Spinal cord (tissue), 10 donors: ENCODE data around the gene CD300C. TPM values are rescaled to one million over a fixed set of nuclear protein-coding genes. Genes with fewer than 3 reads are reported as not detected.

Experiments
- DNase-seq, 6 donors: peaks; one replicate each; pipeline versions ENCODE4 v3.0.0 to v3.0.0-alpha.2; 2013 to 2015; ENCODE audit warnings: low spot score in 6 of 6, low read depth in 4 of 6
- H3K27ac ChIP-seq: one replicate; pipeline ENCODE4 v1.5.1; 2013; ENCODE audit warnings: low read depth, low read length, control low read depth
- H3K27me3 ChIP-seq: one replicate; pipeline ENCODE4 v1.6.1; 2013; ENCODE audit warnings: low read length; ENCODE audit not compliant: control insufficient read depth, insufficient read depth
- H3K36me3 ChIP-seq: one replicate; pipeline ENCODE4 v1.6.1; 2013; ENCODE audit warnings: low read length; ENCODE audit not compliant: control insufficient read depth, insufficient read depth
- H3K4me1 ChIP-seq: one replicate; pipeline ENCODE4 v1.6.1; 2013; ENCODE audit warnings: low read length; ENCODE audit not compliant: control insufficient read depth, insufficient read depth
- H3K4me3 ChIP-seq: one replicate; pipeline ENCODE4 v1.5.1; 2013; ENCODE audit warnings: low read depth, low read length, control low read depth
- H3K9me3 ChIP-seq: one replicate; pipeline ENCODE4 v1.6.1; 2013; ENCODE audit warnings: low read length; ENCODE audit not compliant: control insufficient read depth, insufficient read depth
- WGBS: methylation state at CpG from one replicate; pipeline ENCODE4 v1.1.5; 2013; ENCODE audit warnings: missing lambda C conversion rate; ENCODE audit not compliant: insufficient coverage; 5-methylcytosine and 5-hydroxymethylcytosine counted together
- polyA plus RNA-seq, 2 donors: library from polyadenylated mRNA; unstranded; fragments of 120-200 nt; gene quantifications; one replicate each; pipeline ENCODE4 v1.2.1, GENCODE V29; 2013; ENCODE audit not compliant: insufficient read length in 2 of 2
- total RNA-seq, 2 donors: library from RNA; depleted of rRNA in 1 of 2; stranded (reverse); fragments of 120-200 nt in 1 of 2; fragments of >200 nt in 1 of 2; gene quantifications; one replicate each; pipeline versions ENCODE4 v1.2.3 to v1.2.4, GENCODE V29; 2013 to 2014
- donor health status: healthy.

The CD300C gene
- total and polyA plus RNA-seq, 4 donors, result 0.55 to 1.1 (median 0.85) TPM

DNA sequence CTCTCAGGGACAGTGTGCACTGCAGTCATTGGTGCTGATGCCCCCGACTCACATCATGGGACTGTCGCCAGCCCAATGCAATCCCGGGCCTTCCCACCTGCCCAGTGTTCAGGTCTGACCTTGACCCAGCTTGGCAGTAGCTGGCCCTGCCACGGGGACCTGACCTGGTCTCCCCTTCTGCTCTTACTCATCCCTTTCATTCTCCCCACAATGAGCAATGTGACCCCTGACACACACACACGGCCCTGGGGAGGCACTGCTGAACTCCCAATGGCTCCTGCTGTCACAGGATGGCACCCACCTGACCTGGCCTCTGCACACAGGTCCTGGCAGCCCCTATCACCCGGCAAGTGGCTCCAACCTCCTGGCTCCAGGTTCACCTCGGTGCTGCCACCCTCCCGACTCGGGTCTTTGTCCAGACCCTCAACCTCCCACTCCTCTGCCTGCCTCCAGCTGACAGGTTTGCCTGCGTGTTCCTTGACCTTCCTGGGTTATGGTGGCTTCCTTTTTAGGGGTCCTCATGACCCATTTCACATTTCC lies 6.6 kb downstream of the CD300C start:
- no peaks in the 10 kb centered on the region for H3K36me3 ChIP-seq
- H3K4me3 ChIP-seq, result no peak overlapping the region
- DNase-seq, result no peak
- no peaks in the 10 kb centered on the region for H3K4me1 ChIP-seq
- WGBS, result 74% methylated on average over 9 of the region's 10 CpGs
- H3K9me3 ChIP-seq, result no peaks in the 10 kb centered on the region
- H3K27ac ChIP-seq, result no peak overlapping the region
- no peaks in the 10 kb centered on the region for H3K27me3 ChIP-seq

DNA sequence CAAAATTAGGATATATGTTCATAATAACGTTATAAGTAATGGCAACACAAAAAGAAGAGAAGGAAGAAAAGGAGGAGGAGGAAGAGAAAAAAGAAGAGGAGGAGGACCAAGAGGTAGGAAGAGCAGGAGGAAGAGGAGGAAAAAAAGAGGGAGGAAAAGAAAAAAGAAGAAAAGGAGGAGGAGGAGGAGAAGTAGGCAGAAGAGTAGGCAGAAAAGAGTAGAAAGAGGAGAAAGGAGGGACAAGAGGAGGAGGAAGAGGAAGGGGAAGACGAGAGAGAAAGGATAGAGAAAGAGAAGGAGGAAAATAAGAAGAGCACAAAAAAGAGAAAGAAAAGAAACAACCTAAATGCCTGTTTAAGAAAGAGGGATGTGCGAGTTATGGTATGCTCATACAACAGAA lies 9.0 kb downstream of the CD300C start:
- H3K27ac ChIP-seq, result no peak overlapping the region
- WGBS, result 83% methylated on average over 2 of the region's 3 CpGs
- H3K27me3 ChIP-seq, result no peaks in the 10 kb centered on the region
- no peak overlapping the region for H3K4me3 ChIP-seq
- DNase-seq, result no peak
- H3K36me3 ChIP-seq, result no peaks in the 10 kb centered on the region
- no peaks in the 10 kb centered on the region for H3K9me3 ChIP-seq
- H3K4me1 ChIP-seq, result peaks cover 3% of the 10 kb centered on the region

GRCh38 chr17:74532115-74532514 lies 13.8 kb downstream of the CD300C start:
- peak in 1 of 6 donors; percentile 21 for DNase-seq
- Histone ChIP-seq H3K9me3 (no peaks in the 10 kb centered on the region), H3K27ac (no peak overlapping the region), H3K4me3 (no peak overlapping the region), H3K36me3 (no peaks in the 10 kb centered on the region), H3K27me3 (no peaks in the 10 kb centered on the region), H3K4me1 (peaks cover 3% of the 10 kb centered on the region)
- 67% methylated on average over 4 of the region's 10 CpGs for WGBS

DNA sequence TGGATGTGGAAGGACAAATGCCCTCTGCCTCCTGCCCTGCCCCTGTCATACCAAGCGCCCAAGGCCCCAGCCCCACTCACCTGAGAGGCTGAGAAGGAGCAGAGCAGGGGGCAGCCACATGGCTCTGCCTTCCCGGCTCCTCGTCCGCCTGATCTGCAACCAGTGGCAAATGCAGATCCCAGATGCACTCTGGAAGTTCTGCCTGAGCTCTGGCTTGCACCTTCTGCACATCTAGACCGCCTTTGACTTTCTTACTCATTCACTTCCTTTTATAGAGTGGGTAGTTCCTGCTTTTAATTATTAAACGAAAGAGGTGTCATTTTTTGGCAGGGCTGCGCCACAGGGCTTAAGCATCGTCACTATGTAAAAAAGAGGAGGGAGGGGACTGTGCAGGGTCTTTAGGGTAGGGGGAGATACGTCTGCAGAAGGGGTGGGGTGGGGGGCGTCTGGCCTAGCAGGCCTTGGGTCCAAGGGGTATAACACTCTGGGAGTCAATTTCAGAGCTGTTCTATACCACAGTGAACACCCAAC lies 14.6 kb downstream of the CD300C start, which contains the start of gene CD300LB:
Gene CD300LB, minus strand, starts transcription at position 245 of the 531 bp plus-strand sequence. Its CDS starts 125 bp downstream, at position 120.
- no peak within 1 kb of the TSS for H3K27ac ChIP-seq
- WGBS, result 84% methylated on average over 4 of the region's 10 CpGs
- DNase-seq, result no peak
- no peaks in the 10 kb centered on the region for H3K27me3 ChIP-seq
- peaks cover 3% of the 10 kb centered on the region for H3K4me1 ChIP-seq
- H3K4me3 ChIP-seq, result no peak within 1 kb of the TSS
- no peaks in the 10 kb centered on the region for H3K36me3 ChIP-seq
- no peaks in the 10 kb centered on the region for H3K9me3 ChIP-seq

GRCh38 chr17:74530831-74531150 lies 15.1 kb downstream of the CD300C start:
- H3K4me1 ChIP-seq, result peaks cover 3% of the 10 kb centered on the region
- H3K27me3 ChIP-seq, result no peaks in the 10 kb centered on the region
- no peak overlapping the region for H3K27ac ChIP-seq
- DNase-seq, result no peak
- H3K36me3 ChIP-seq, result no peaks in the 10 kb centered on the region
- H3K4me3 ChIP-seq, result no peak overlapping the region
- WGBS, result 76% methylated on average over 2 of the region's 5 CpGs
- no peaks in the 10 kb centered on the region for H3K9me3 ChIP-seq

DNA sequence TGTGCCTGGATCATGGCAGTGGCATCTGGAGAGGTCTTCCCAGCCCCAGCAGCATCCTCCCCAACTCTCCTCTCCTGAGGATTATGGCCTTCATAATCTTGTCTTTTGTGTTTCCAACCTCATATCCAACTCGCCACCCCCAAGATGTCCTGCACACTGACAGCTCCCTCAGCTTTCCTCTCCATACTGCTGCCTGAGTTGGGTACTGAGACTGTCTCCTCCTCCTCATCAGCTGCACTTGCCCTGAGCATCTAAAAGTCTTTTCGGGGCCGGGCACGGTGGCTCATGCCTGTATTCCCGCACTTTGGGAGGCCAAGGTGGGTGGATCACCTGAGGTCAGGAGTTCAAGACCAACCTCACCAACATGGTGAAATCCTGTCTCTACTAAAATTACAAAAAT lies 16.7 kb downstream of the CD300C start:
- H3K4me1 ChIP-seq, result peaks cover 3% of the 10 kb centered on the region
- no peak overlapping the region for H3K4me3 ChIP-seq
- DNase-seq, result no peak
- H3K9me3 ChIP-seq, result no peaks in the 10 kb centered on the region
- H3K27me3 ChIP-seq, result no peaks in the 10 kb centered on the region
- no peaks in the 10 kb centered on the region for H3K36me3 ChIP-seq
- no peak overlapping the region for H3K27ac ChIP-seq
- 82% methylated on average over 5 of the region's 5 CpGs for WGBS

DNA sequence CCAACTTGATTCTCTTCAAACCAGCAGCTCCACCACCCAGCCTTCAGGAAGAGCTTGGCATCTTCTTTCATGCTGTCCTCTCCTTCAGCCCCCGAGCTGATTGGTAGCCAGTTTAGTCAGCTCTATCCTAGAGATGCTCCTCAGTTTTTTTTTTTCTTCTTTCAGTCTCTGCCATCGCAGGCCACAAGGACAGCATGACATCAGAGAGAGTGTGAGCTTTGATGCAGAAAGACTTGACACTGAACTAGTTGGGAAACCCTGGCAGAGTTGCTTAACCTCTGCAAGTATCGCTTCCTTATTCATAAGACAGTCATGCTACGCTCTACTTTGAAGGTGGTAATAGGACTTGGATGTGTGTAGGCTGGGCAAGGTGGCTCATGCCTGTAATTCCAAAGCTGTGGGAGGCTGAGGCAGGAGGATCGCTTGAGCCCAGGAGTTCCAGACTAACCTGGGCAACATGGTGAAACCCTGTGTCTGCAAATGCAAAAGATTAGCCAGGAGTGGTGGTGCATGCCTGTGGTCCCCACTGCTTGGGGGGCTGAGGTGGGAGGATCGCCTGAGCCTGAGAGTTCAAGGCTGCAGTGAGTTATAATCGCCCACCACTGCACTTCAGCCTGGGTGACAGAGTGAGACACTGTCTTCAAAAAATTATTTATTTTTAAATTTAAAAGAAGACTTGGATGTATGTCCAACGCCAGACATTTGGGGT lies 17.3 kb downstream of the CD300C start:
- 88% methylated on average over 6 of the region's 8 CpGs for WGBS
- no peak overlapping the region for H3K4me3 ChIP-seq
- H3K27ac ChIP-seq, result no peak overlapping the region
- H3K36me3 ChIP-seq, result no peaks in the 10 kb centered on the region
- H3K27me3 ChIP-seq, result no peaks in the 10 kb centered on the region
- H3K4me1 ChIP-seq, result peaks cover 3% of the 10 kb centered on the region
- H3K9me3 ChIP-seq, result no peaks in the 10 kb centered on the region
- DNase-seq, result no peak

- DNase-seq, result no peak
- Histone ChIP-seq H3K4me1 (peaks cover 2% of the 10 kb centered on the region), H3K27ac (no peak overlapping the region), H3K9me3 (no peaks in the 10 kb centered on the region), H3K27me3 (no peaks in the 10 kb centered on the region), H3K36me3 (no peaks in the 10 kb centered on the region), H3K4me3 (no peak overlapping the region)
- 80% methylated on average over 3 of the region's 8 CpGs for WGBS
Measured at GRCh38 chr17:74527756-74528155, 18.2 kb downstream of the CD300C start.

GRCh38 chr17:74527081-74527480 lies 18.8 kb downstream of the CD300C start:
- WGBS, result 90% methylated on average over 5 of the region's 5 CpGs
- no peak for DNase-seq
- H3K36me3 ChIP-seq, result no peaks in the 10 kb centered on the region

DNA sequence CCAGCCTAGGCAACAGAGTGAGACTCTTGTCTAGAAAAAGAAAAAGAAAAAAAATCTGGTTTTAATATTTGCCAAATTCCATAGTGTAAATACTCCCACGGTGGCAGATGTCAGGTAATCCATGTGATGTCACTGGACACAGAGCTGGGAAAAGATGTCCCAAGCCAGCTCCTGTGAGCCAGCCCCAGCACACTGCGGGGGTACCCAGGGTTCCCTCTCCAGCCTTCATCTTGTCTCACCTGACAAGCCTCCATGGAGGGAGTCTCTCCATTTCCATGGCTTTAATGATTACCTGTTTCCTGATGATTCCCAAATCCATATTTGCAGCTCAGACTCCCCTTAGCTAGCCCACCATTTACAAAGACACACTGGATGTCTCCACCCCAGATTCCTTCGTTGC lies 19.2 kb downstream of the CD300C start:
- WGBS, result 100% methylated on average over 1 of the region's 3 CpGs
- no peaks in the 10 kb centered on the region for H3K27me3 ChIP-seq
- H3K27ac ChIP-seq, result no peak overlapping the region
- H3K4me3 ChIP-seq, result no peak overlapping the region
- H3K9me3 ChIP-seq, result no peaks in the 10 kb centered on the region
- H3K4me1 ChIP-seq, result no peaks in the 10 kb centered on the region
- no peak for DNase-seq
- no peaks in the 10 kb centered on the region for H3K36me3 ChIP-seq

More at GRCh38 chr17:74527081-74527480, 18.8 kb downstream of the CD300C start:
- H3K4me1 ChIP-seq, result no peaks in the 10 kb centered on the region
- H3K4me3 ChIP-seq, result no peak overlapping the region
- no peaks in the 10 kb centered on the region for H3K27me3 ChIP-seq
- no peaks in the 10 kb centered on the region for H3K9me3 ChIP-seq
- no peak overlapping the region for H3K27ac ChIP-seq
